ENCODE data around the gene MIPEP. TPM values are rescaled to one million over a fixed set of nuclear protein-coding genes. Genes with fewer than 3 reads are reported as not detected.

Gene MIPEP
- total and polyA plus RNA-seq, 12 donors = 13.9 to 28.6 (median 20.7) TPM

- Histone ChIP-seq H3K9me3 (replicated peaks in 1 of 3) (no peaks in the 10 kb centered on the region), H3K4me3 (no peak overlapping the region), H3K27ac (no peak overlapping the region), H3K27me3 (peaks cover 7% of the 10 kb centered on the region), H3K4me1 (replicated peaks in 1 of 2) (no peaks in the 10 kb centered on the region), H3K36me3 (replicated peaks in 1 of 2) (no peaks in the 10 kb centered on the region)
- 69 to 80% (median 75%) methylated on average over 2 of the region's 2 CpGs for WGBS, 4 donors
- intact Hi-C loops (cut with DNase I) = no loop called here
- no peak for DNase-seq
- no peak for TF ChIP-seq CTCF (IDR thresholded peaks at IDR 0.05)
- TF ChIP-seq POLR2A (IDR thresholded peaks at IDR 0.05) = no peak
Measured at GRCh38 chr13:23918208-23918607, 29.0 kb upstream of the MIPEP start.

GRCh38 chr13:23915308-23915707, 26.1 kb upstream of the MIPEP start:
- H3K4me3 ChIP-seq = no peak overlapping the region
- H3K4me1 ChIP-seq (replicated peaks in 1 of 2) = no peaks in the 10 kb centered on the region
- H3K9me3 ChIP-seq (replicated peaks in 1 of 3) = no peaks in the 10 kb centered on the region
- H3K27ac ChIP-seq = no peak overlapping the region
- 83 to 87% (median 86%) methylated on average over 3 of the region's 3 CpGs for WGBS, 4 donors
- intact Hi-C loops (cut with DNase I) = no loop called here
- H3K36me3 ChIP-seq (replicated peaks in 1 of 2) = no peaks in the 10 kb centered on the region
- TF ChIP-seq POLR2A (IDR thresholded peaks at IDR 0.05) = no peak
- peaks cover 15% of the 10 kb centered on the region for H3K27me3 ChIP-seq
- DNase-seq = no peak

GRCh38 chr13:23912469-23912868, 23.3 kb upstream of the MIPEP start:
- TF ChIP-seq CTCF (IDR thresholded peaks at IDR 0.05) = no peak
- no peak for TF ChIP-seq POLR2A (IDR thresholded peaks at IDR 0.05)
- intact Hi-C loops (cut with DNase I) = no loop called here
- Histone ChIP-seq H3K36me3 (replicated peaks in 1 of 2) (no peaks in the 10 kb centered on the region), H3K4me1 (replicated peaks in 1 of 2) (no peaks in the 10 kb centered on the region), H3K4me3 (no peak overlapping the region), H3K9me3 (replicated peaks in 1 of 3) (no peaks in the 10 kb centered on the region), H3K27ac (no peak overlapping the region), H3K27me3 (peaks cover 15% of the 10 kb centered on the region)
- no peak for DNase-seq
- WGBS, 4 donors = 70 to 83% (median 74%) methylated on average over 1 of the region's 1 CpG

GRCh38 chr13:23909606-23910005, 20.4 kb upstream of the MIPEP start:
- no peaks in the 10 kb centered on the region for H3K9me3 ChIP-seq (replicated peaks in 1 of 3)
- DNase-seq = no peak
- H3K36me3 ChIP-seq (replicated peaks in 1 of 2) = no peaks in the 10 kb centered on the region
- intact Hi-C loops (cut with DNase I) = no loop called here
- H3K27me3 ChIP-seq = peaks cover 15% of the 10 kb centered on the region
- H3K4me1 ChIP-seq (replicated peaks in 1 of 2) = no peaks in the 10 kb centered on the region
- no peak overlapping the region for H3K4me3 ChIP-seq
- no peak overlapping the region for H3K27ac ChIP-seq
- TF ChIP-seq POLR2A (IDR thresholded peaks at IDR 0.05) (no peak), CTCF (IDR thresholded peaks at IDR 0.05) (no peak)

- no peak for TF ChIP-seq CTCF (IDR thresholded peaks at IDR 0.05)
- no peak for TF ChIP-seq POLR2A (IDR thresholded peaks at IDR 0.05)
- Histone ChIP-seq H3K27me3 (peaks cover 19% of the 10 kb centered on the region), H3K36me3 (replicated peaks in 1 of 2) (no peaks in the 10 kb centered on the region), H3K27ac (no peak overlapping the region), H3K4me3 (no peak overlapping the region), H3K9me3 (replicated peaks in 1 of 3) (no peaks in the 10 kb centered on the region), H3K4me1 (replicated peaks in 1 of 2) (peaks cover 0 to 8% of the 10 kb centered on the region in 2 donors)
- DNase-seq = no peak
- intact Hi-C loops (cut with DNase I) = no loop called here
- WGBS, 4 donors = 85 to 95% (median 90%) methylated on average over 2 of the region's 2 CpGs
Measured at GRCh38 chr13:23905766-23906165, 16.6 kb upstream of the MIPEP start.

Data from adrenal gland (tissue), 12 donors.